C4-2B (cell line): ENCODE results near the gene RILP.

ENCODE experiments used
- ZFX ChIP-seq: fragments of 450-650 bp; IDR thresholded peaks from 2 replicates; pipeline ENCODE4 v1.6.1; 2017
- TF ChIP-seq, protein P1 (sequence below): fragments of 450-650 bp; conservative IDR thresholded peaks from 2 replicates; pipeline ENCODE4 v1.5.1; 2017; ENCODE audit warnings: mild to moderate bottlenecking

DNA sequence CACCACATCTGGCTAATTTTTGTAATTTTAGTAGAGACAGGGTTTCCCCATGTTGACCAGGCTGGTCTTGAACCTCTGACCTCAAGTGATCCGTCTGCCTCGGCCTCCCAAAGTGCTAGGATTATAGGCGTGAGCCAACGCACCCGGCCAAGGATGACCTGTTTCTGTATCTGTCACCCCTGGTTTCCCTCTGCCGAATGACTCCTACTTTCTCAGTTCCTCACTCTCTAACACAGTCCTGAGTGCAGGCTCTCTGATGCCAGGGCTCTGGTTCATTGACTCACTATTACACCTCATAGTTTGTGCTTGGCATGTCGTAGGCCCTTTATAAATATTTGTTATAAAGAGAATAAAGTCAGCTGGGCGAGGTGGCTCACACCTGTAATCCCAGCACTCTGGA lies 45.7 kb upstream of the RILP start:
- TF ChIP-seq, protein P1, sequence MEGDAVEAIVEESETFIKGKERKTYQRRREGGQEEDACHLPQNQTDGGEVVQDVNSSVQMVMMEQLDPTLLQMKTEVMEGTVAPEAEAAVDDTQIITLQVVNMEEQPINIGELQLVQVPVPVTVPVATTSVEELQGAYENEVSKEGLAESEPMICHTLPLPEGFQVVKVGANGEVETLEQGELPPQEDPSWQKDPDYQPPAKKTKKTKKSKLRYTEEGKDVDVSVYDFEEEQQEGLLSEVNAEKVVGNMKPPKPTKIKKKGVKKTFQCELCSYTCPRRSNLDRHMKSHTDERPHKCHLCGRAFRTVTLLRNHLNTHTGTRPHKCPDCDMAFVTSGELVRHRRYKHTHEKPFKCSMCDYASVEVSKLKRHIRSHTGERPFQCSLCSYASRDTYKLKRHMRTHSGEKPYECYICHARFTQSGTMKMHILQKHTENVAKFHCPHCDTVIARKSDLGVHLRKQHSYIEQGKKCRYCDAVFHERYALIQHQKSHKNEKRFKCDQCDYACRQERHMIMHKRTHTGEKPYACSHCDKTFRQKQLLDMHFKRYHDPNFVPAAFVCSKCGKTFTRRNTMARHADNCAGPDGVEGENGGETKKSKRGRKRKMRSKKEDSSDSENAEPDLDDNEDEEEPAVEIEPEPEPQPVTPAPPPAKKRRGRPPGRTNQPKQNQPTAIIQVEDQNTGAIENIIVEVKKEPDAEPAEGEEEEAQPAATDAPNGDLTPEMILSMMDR: no peak
- TF ChIP-seq ZFX: no peak
